ENCODE data around the gene MC2R.

Gene MC2R

DNA sequence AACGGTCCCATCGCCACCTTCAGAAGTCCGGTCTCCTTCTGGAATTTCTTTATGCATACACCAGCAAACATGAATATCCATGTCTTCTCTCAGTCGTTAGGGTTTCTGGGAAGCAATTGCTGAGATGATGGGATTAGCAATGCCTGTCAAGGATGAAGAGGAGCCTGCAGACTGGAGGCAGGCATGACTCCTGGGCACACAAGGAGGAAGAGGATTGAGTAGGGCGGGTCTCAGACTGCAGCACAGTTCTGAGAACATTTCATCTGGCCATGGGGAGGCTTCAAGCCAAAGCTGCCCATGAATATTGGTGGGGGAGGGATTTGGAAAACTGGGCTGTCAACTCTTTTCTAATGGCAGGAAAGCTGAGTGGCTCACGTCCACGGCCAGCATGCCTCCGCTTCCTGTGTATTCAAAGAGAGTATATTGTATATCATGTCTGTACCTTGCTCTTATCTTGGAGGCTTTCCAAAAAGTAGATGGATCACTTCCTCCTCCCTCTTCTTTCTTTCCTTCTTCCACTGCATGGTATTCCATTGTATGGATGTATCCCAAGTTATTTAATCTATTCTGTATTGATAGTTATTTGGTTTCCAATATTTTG, 24.5 kb downstream of the MC2R start:
- DNase-seq (ENCODE audit: low read depth) = no peak
- TF ChIP-seq, protein P1, sequence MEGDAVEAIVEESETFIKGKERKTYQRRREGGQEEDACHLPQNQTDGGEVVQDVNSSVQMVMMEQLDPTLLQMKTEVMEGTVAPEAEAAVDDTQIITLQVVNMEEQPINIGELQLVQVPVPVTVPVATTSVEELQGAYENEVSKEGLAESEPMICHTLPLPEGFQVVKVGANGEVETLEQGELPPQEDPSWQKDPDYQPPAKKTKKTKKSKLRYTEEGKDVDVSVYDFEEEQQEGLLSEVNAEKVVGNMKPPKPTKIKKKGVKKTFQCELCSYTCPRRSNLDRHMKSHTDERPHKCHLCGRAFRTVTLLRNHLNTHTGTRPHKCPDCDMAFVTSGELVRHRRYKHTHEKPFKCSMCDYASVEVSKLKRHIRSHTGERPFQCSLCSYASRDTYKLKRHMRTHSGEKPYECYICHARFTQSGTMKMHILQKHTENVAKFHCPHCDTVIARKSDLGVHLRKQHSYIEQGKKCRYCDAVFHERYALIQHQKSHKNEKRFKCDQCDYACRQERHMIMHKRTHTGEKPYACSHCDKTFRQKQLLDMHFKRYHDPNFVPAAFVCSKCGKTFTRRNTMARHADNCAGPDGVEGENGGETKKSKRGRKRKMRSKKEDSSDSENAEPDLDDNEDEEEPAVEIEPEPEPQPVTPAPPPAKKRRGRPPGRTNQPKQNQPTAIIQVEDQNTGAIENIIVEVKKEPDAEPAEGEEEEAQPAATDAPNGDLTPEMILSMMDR (IDR thresholded peaks at IDR 0.05; ENCODE audit: control insufficient read depth, insufficient read depth, low read depth, low read length, missing control alignments) = no peak
- no peak overlapping the region for H3K4me3 ChIP-seq (ENCODE audit: control insufficient read depth, low read depth, low read length)

DNA sequence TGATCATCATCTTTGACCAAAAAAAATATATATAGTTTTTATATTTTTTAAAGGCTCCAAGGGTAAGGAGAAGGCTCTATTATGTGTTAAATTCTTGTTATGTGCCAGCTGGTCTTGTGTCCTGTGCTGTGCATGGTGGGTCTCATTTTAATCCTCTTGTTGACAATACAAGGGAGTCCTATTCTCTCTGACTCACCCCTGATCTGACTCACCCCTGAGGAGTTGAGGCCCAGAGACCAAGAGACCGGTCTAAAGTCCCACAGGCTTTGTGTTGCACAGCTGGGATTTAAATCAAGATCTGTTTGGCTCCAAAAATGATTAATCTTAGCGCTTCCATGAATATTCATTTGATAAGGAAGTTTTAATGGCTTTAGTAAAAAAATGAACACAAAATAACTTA, 25.7 kb downstream of the MC2R start:
- H3K4me3 ChIP-seq (ENCODE audit: control insufficient read depth, low read depth, low read length) = no peak overlapping the region
- DNase-seq (ENCODE audit: low read depth) = no peak
- TF ChIP-seq, protein P1 (IDR thresholded peaks at IDR 0.05; ENCODE audit: control insufficient read depth, insufficient read depth, low read depth, low read length, missing control alignments) = no peak

DNA sequence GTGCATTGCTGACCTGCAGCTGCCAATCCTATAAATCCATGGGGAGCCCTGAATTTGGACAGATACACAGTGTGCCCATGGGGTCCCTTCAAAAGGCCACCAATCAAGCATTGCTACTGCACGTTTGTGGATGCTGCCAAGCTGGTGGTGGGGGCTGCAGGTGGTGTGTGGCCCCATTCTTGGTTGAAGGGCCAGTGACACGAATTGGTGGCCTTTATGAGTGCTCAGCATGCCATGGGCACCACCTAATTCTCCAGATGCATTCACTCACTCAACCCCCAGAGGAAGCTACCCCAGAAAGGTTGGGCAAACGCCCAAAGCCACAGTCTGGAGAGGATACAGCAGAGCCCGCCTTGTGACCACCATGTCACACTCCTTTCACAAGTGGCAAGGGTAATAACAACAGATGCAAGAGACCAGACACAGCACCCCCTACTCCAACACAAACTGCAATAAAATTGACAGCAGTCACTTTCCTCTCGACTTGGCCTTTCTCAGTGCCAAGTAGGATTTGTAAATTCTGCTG, 27.1 kb downstream of the MC2R start:
- H3K4me3 ChIP-seq (ENCODE audit: control insufficient read depth, low read depth, low read length) = no peak overlapping the region
- DNase-seq (ENCODE audit: low read depth) = no peak
- TF ChIP-seq, protein P1 (IDR thresholded peaks at IDR 0.05; ENCODE audit: control insufficient read depth, insufficient read depth, low read depth, low read length, missing control alignments) = no peak

DNA sequence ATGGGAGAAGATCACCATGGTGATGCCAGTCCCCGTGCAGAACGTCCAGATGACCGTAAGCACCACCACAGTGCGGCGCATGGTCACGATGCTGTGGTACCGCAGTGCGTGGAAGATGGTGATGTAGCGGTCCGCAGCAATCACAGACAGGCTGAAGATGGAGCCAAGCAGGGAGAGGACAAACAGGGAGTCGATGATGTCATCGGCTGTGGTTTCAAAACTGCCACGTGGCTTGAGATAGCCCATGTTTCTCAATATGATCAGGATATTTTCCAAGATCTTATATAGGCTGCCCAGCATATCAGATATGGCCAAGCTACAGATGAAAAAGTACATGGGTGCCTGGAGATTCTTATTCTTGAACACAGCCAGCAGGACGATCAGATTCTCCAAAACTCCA, 30.3 kb downstream of the MC2R start:
- TF ChIP-seq, protein P1 (IDR thresholded peaks at IDR 0.05; ENCODE audit: control insufficient read depth, insufficient read depth, low read depth, low read length, missing control alignments) = no peak
- DNase-seq (ENCODE audit: low read depth) = no peak
- H3K4me3 ChIP-seq (ENCODE audit: control insufficient read depth, low read depth, low read length) = no peak overlapping the region

DNA sequence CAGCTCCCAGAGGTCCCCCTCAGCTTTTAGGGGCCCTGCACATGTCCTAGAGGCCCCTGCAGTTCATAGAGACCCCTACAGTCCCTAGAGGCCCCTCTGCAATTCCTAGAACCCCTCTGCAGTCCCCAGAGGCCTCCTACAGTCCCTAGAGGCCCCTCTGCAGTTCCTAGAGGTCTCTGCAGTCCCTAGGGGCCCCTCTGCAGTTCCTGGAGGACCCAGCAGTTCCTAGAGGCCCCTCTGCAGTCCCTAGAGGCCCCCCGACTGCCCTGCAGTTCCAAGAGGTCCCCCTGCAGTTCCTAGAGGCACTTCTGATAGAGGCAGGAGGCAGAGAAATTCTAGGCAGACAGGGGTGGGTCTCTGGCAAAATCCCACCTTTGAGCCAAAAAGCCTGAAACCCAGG, 35.4 kb downstream of the MC2R start:
- TF ChIP-seq, protein P1 (IDR thresholded peaks at IDR 0.05; ENCODE audit: control insufficient read depth, insufficient read depth, low read depth, low read length, missing control alignments) = no peak

DNA sequence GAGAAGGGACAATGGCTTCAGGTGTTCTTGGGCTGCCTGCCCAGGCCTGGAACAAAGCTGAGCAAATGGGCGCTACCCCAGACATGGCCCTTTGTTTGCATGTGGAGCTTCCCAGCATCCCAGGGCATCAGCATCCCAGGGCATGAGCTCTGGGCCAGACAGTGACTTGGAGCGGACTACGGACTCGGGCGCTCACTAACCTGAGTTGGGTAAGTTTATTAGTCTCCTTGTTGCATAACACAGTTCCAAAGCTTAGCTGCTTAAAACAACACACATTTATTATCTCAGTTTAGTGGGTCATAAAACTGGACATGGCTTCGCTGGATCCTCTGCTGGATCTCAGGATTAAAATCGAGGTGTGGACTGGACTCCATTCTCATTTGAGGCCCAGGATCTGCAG, 35.8 kb downstream of the MC2R start:
- no peak for DNase-seq (ENCODE audit: low read depth)
- H3K4me3 ChIP-seq (ENCODE audit: control insufficient read depth, low read depth, low read length) = no peak overlapping the region
- TF ChIP-seq, protein P1 (IDR thresholded peaks at IDR 0.05; ENCODE audit: control insufficient read depth, insufficient read depth, low read depth, low read length, missing control alignments) = no peak

More for the DNA sequence above, 35.4 kb downstream of the MC2R start:
- H3K4me3 ChIP-seq (ENCODE audit: control insufficient read depth, low read depth, low read length) = no peak overlapping the region
- no peak for DNase-seq (ENCODE audit: low read depth)
